Smooth muscle cell (in vitro differentiated cells): ENCODE measurements around the gene UBE3A. TPM values are rescaled to one million over a fixed set of nuclear protein-coding genes. Genes with fewer than 3 reads are reported as not detected.

Source experiments
- DNase-seq: peaks from one replicate; lab custom pipeline; 2025; ENCODE audit not compliant: unreplicated experiment; lab: John Stamatoyannopoulos, UW
- H2AFZ ChIP-seq: fragments of 200-600 bp; sonication (generic); 2 replicates; pipeline ENCODE4 v1.6.0; 2016; ENCODE audit warnings: antibody characterized with exemption, low read depth, mild to moderate bottlenecking
- H3F3A ChIP-seq: fragments of 200-600 bp; sonication (generic); 2 replicates; pipeline ENCODE4 v1.6.0; 2017; ENCODE audit warnings: antibody characterized with exemption, low read depth
- H3K27ac ChIP-seq: fragments of 200-600 bp; sonication (generic); 2 replicates; pipeline ENCODE4 v1.5.1; 2016; ENCODE audit warnings: low read depth, mild to moderate bottlenecking
- H3K27me3 ChIP-seq: fragments of 200-600 bp; sonication (generic); 2 replicates; pipeline ENCODE4 v1.6.1; 2016; ENCODE audit warnings: low read depth, mild to moderate bottlenecking
- H3K36me3 ChIP-seq: fragments of 200-600 bp; sonication (generic); 2 replicates; pipeline ENCODE4 v1.5.1; 2016; ENCODE audit warnings: low read depth
- H3K4me1 ChIP-seq: fragments of 200-600 bp; sonication (generic); 2 replicates; pipeline ENCODE4 v1.5.1; 2016; ENCODE audit warnings: low read depth
- H3K4me2 ChIP-seq: fragments of 200-600 bp; sonication (generic); 2 replicates; pipeline ENCODE4 v1.6.0; 2016; ENCODE audit warnings: mild to moderate bottlenecking
- H3K4me3 ChIP-seq: fragments of 200-600 bp; sonication (generic); 2 replicates; pipeline ENCODE4 v1.5.1; 2016; ENCODE audit warnings: mild to moderate bottlenecking
- H3K79me2 ChIP-seq: fragments of 200-600 bp; sonication (generic); 2 replicates; pipeline ENCODE4 v1.6.0; 2016; ENCODE audit warnings: low read depth, mild to moderate bottlenecking
- H3K9ac ChIP-seq: fragments of 200-600 bp; sonication (generic); 2 replicates; pipeline ENCODE4 v1.6.0; 2016; ENCODE audit warnings: low read depth
- H3K9me3 ChIP-seq: fragments of 200-600 bp; sonication (generic); replicated peaks from 2 replicates; pipeline ENCODE4 v1.5.1; 2016; ENCODE audit warnings: low read depth
- H4K20me1 ChIP-seq: fragments of 200-600 bp; sonication (generic); 2 replicates; pipeline ENCODE4 v1.6.0; 2016; ENCODE audit warnings: low read depth
- WGBS: methylation state at CpG from one replicate; pipeline ENCODE4 v1.1.7; 2016; ENCODE audit warnings: low lambda C conversion rate; 5-methylcytosine and 5-hydroxymethylcytosine counted together
- polyA plus RNA-seq: library from polyadenylated mRNA; unstranded; fragments of >200 nt; fragmentation: Nextera tagmentation; extraction: Ambion mirVana; gene quantifications from 2 replicates; pipeline ENCODE4 v1.2.1, GENCODE V29; 2016
- total RNA-seq: library from RNA; depleted of rRNA; stranded (reverse); fragments of >200 nt; gene quantifications from 2 replicates; pipeline ENCODE4 v1.2.3, GENCODE V29; 2014
- TF ChIP-seq, protein P1 (sequence below): fragments of 200-600 bp; sonication (generic); IDR thresholded peaks from 2 replicates; pipeline ENCODE4 v1.5.1; 2017; ENCODE audit warnings: borderline replicate concordance, mild to moderate bottlenecking, antibody characterized with exemption; ENCODE audit not compliant: insufficient read depth, poor library complexity, severe bottlenecking

The UBE3A gene
- total and polyA plus RNA-seq, 2 experiments from 2014 or later, result 66.6 to 93.9 TPM

DNA sequence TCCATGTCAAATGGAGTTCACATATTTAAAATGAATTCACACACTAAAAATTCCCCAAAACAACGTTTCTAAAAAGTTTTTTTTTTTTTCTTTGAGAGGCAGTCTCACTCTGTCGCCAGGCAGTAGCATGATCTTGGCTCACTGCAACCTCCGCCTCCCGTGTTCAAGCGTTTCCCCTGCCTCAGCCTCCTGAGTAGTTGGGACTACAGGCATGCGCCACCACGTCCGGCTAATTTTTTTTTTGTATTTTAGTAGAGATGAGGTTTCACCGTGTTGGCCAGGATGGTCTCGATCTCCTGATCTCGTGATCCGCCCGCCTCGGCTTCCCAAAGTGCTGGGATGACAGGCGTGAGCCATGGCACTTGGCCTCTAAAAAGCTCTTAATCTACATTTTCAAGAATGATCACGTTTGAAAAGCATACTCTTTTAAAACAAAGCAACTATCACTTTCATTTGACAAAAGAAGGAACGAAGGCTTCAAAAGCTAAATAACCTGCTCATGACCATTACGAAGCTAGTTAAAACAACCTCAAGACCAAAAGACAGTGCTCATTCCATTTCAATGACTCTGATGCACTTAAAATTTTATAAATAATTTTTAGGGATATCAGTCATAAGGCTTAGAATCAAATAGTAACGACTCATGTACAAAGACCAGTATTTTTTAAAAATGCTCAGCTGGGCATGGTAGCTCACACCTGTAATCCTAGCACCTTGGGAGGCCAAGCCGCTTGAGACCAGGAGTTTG, 5.5 kb downstream of the UBE3A start:
- peaks cover 3% of the 10 kb centered on the region for H3F3A ChIP-seq
- peaks cover 96% of the 10 kb centered on the region for H4K20me1 ChIP-seq
- no peaks in the 10 kb centered on the region for H3K36me3 ChIP-seq
- H3K9ac ChIP-seq, result no peak overlapping the region
- H3K9me3 ChIP-seq, result no peaks in the 10 kb centered on the region
- peak overlapping the region; percentile 6 for H3K27ac ChIP-seq
- H3K4me3 ChIP-seq, result no peak overlapping the region
- peak overlapping the region; percentile 35 for H3K4me2 ChIP-seq
- no peaks in the 10 kb centered on the region for H3K27me3 ChIP-seq
- no peak overlapping the region for H2AFZ ChIP-seq
- TF ChIP-seq, protein P1, sequence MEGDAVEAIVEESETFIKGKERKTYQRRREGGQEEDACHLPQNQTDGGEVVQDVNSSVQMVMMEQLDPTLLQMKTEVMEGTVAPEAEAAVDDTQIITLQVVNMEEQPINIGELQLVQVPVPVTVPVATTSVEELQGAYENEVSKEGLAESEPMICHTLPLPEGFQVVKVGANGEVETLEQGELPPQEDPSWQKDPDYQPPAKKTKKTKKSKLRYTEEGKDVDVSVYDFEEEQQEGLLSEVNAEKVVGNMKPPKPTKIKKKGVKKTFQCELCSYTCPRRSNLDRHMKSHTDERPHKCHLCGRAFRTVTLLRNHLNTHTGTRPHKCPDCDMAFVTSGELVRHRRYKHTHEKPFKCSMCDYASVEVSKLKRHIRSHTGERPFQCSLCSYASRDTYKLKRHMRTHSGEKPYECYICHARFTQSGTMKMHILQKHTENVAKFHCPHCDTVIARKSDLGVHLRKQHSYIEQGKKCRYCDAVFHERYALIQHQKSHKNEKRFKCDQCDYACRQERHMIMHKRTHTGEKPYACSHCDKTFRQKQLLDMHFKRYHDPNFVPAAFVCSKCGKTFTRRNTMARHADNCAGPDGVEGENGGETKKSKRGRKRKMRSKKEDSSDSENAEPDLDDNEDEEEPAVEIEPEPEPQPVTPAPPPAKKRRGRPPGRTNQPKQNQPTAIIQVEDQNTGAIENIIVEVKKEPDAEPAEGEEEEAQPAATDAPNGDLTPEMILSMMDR, result no peak
- no peak for DNase-seq
- peaks cover 97% of the 10 kb centered on the region for H3K79me2 ChIP-seq
- H3K4me1 ChIP-seq, result peaks cover 16% of the 10 kb centered on the region
- 87% methylated on average over 20 of the region's 20 CpGs for WGBS

DNA sequence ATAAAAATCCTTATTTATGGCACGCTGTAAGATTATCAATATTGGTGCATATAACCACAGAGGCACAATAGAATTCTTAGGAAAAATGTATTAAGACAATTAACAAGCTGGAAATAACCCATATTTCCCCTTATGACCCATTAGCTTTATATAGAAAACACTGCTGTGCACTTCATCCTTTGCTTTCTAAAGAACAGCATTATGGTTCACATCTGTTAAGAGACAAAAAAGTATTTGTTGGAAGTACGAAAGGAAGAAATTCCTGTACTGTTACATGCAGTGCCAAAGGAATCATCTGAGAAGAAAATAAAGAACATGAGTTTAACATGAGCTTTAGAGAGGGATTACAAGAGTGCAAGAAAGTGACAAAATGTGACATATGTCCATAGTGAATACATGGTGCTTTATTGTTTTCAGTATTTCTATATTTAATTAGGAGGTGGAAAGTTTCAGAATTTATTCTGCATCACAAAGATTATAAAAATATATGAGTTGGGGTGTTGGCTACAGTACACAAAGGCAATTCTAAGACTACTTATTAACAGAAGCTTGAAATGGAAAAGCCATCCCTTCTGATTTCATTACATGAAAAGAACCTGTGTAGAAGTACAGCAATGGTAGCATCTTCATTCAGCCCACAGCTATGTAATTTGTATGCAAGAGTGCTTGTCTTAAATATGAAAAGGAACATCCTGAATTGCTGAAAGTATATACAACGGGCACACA, 6.8 kb downstream of the UBE3A start:
- Histone ChIP-seq H3K4me3 (no peak overlapping the region), H3K27me3 (no peaks in the 10 kb centered on the region), H3K4me1 (peaks cover 10% of the 10 kb centered on the region), H3F3A (peaks cover 3% of the 10 kb centered on the region), H3K9me3 (no peaks in the 10 kb centered on the region), H4K20me1 (peaks cover 97% of the 10 kb centered on the region), H3K9ac (peak overlapping the region; percentile 9), H3K4me2 (no peak overlapping the region), H3K27ac (peak overlapping the region; percentile 0), H2AFZ (no peak overlapping the region), H3K36me3 (no peaks in the 10 kb centered on the region), H3K79me2 (peaks cover 97% of the 10 kb centered on the region)
- DNase-seq, result no peak
- 93% methylated on average over 3 of the region's 3 CpGs for WGBS
- TF ChIP-seq, protein P1, result no peak

DNA sequence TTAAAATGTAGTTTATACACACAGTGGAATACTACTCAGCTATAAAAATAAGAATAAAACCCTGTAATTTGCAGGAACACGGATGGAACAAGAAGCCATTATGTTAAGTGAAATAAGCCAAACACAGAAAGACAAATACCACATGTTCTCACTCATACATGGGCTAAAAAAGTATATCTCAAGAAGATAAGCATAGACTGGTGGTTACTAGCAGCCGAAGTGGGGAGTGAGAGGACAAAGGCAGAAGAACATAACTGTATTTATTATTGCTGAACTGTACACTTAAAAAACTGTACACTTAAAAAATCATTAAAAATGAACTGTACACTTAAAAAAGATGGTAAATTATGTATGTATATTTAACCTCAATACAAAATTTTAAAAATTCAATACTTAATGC, 11.0 kb downstream of the UBE3A start:
- H3K4me3 ChIP-seq, result no peak overlapping the region
- H3K27ac ChIP-seq, result no peak overlapping the region
- no peaks in the 10 kb centered on the region for H3K4me1 ChIP-seq
- peaks cover 97% of the 10 kb centered on the region for H3K79me2 ChIP-seq
- H3K4me2 ChIP-seq, result peak overlapping the region; percentile 13
- H3K9me3 ChIP-seq, result no peaks in the 10 kb centered on the region
- peaks cover 3% of the 10 kb centered on the region for H3F3A ChIP-seq
- H4K20me1 ChIP-seq, result peaks cover 96% of the 10 kb centered on the region
- 46% methylated on average over 2 of the region's 2 CpGs for WGBS
- DNase-seq, result no peak
- H3K27me3 ChIP-seq, result no peaks in the 10 kb centered on the region
- H3K9ac ChIP-seq, result no peak overlapping the region
- TF ChIP-seq, protein P1, result no peak
- no peak overlapping the region for H2AFZ ChIP-seq
- no peaks in the 10 kb centered on the region for H3K36me3 ChIP-seq
